ENCODE data around the gene NPTX1. TPM values are rescaled to one million over a fixed set of nuclear protein-coding genes. Genes with fewer than 3 reads are reported as not detected.

Gene NPTX1
- polyA plus RNA-seq (2013, experiment 1 of 2; ENCODE audit: insufficient read length): 0.37 TPM
- polyA plus RNA-seq (2013, experiment 2 of 2; ENCODE audit: insufficient read length): 0.40 TPM

DNA sequence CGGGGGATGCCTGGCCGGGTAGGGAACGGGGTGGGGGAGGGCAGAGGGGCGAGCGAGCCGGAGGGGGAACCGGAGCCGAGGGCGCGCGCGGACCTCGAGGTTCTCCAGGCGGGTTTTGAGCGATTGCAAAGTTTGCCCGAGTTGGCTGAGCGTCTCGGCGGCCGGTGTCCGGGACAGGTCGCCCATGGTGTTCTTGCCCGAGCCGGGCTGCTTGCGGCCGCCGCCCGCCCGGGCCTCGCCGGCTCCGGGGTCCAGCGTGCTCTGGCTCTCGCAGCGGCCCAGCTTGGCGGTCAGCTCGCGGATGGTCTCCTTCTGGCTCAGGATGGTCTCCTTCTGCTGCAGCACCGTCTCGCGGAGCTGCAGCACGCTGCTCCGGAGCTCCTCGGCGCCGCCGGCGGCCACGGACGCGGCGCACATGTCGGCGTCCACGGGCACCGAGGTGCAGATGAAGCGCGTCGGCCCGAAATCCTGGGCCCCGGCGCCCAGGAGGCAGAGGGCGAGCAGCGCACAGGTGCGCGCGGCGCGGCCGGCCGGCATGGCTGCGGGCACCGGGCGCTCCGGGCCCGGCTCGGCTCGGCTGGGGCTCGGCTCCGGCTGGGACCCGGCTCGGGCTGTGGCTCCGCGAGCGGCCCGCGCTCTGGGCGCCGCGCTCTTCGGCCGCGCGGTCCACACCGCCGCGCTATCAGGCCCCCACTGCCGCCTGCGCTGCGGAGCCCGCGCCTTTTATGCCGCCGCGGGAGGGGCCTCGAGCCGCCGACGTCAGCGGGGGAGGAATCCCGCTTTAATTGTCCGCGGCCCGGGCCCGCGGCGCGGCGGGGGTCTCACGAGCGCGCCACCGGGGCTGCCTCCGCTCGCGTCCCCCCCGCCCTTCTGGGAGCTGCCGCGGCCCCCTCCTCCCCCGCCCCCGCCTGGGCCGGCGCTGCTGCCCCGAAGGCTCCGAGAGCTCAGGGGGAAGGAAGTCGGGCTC is at the start of gene NPTX1:
Gene NPTX1, minus strand, starts transcription at position 698 of the 967 bp plus-strand sequence. Its CDS starts 161 bp downstream, at position 537.
- no peak for DNase-seq

DNA sequence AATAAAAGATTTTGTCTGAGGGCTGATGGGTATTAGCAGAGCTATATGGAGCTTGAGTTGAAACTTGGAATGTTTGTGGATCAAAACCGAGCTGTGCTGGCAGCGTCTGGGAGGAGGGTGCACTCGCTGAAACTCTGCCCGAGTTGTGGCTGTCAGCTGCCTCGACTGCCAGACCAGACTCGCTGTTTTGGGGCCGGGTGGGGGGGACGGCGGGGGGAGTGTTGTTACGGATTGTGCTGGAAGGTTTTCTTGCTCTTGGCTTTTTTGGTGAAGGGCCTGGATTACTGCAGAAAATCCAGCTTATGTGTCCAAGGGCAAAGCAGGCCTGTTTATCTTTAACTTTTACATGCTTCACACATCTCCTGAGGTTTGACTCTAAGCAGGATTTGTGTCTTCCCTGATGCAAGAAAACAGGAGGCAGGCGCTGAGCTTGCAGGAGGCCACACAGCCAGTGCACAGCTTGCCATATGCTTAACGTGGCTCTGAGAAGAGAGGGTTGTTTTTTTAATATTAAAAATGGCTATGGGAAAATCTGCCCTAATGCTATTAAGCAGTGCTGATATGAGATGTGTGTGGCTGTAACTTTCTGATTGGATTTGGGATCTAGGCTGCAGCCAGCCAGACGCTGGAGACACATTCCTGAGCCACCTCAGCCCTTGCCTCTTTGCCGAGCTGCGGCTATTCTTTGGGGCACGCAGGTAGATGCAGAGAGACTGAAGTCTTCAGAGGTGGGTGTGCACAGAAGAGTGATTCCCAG is 47.7 kb upstream of the NPTX1 start:
- no peak for DNase-seq

- DNase-seq: no peak
Measured at GRCh38 chr17:80523054-80523744, 46.8 kb upstream of the NPTX1 start.

- DNase-seq: no peak
Measured at GRCh38 chr17:80520810-80521455, 44.5 kb upstream of the NPTX1 start.

DNA sequence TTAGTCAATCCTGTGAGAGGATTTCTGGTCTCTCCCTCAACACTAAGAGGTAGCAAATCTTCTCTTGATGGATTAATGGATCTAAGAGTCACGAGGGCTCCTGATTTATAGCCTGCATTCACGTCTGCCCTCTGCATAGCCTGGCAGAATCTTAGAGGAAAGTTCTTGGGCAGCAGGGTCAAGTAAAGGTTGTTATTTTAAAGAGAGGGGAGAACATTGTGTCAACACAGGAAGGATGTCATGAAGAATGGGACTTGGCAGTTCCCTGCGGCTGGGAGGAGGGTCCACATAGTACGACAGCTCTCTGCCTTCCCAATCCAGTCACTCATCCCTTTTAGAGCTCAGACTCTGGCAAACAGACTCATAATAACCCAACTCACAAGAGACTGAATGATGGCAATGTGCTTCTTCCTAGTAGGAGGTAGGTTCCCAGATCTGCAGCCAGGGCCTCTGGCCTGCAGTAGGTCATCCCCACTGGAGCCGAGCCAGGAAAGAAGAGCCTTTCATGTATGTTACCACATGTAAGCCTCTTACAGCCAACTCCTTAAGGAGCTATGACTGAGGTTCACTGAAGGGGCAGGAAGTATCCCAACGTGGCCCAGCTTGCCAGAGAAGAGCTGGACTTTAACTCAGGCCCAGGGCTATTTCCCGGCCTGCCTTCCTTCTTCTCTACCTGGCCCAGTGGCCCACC is 42.8 kb upstream of the NPTX1 start:
- DNase-seq: no peak

DNA sequence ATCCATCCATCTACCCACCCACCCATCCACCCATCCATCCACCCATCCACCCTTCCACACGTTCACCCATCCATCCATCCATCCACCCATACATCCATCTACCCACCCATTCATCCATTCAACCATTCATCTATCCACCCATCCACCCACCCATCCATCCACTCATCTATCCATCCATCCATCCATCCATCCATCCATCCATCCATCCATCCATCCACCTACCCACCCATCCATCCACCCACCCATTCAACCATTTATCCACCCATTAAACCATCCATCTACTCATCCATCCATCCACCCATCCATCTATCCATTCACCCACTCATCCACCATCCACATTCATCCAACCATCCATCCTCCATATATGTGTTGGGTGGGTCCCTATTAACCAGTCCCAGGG is 42.0 kb upstream of the NPTX1 start:
- no peak for DNase-seq

- no peak for DNase-seq
Measured at GRCh38 chr17:80517641-80518040, 41.2 kb upstream of the NPTX1 start.

- no peak for DNase-seq
Measured at GRCh38 chr17:80516171-80516932, 39.9 kb upstream of the NPTX1 start.

DNA sequence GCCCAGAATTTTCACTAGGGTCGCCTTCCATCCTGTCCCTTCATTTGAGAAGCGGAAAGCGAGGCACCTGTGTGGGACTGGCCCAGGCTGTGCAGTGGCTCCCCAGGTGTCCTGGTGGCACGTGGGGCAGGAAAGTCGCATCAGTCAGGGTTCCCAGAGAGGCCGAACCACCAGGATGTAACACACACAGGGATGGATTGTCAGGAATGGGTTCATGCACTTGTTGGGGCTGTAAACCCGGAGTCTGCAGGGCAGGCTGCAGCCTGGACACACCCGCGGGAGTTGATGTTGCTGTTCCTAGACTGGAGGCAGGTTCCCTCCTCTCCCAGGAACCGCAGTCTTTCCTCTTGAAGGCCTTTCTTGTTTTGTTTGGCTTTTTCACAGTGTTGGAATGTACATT is 37.5 kb upstream of the NPTX1 start:
- peak; percentile 96 for DNase-seq

DNA sequence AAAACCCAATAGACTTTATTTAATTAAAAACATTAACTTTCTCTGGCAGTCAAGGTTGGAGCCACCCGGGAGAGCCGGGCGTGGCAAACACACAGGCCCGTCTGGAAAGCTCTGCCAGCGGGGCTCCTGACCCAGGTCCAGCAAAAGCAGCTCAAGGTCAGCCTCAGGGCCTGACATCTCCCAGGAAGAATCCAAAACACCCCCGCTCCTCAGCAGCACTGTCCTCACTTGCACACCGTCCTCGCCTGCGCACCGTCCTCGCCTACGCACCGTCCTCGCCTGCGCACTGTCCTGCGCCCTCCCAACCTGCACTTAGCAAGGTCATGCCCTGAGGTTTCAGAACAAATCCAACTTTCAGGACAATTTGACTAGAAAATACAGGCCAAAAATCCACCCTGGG is 36.8 kb upstream of the NPTX1 start:
- no peak for DNase-seq

DNA sequence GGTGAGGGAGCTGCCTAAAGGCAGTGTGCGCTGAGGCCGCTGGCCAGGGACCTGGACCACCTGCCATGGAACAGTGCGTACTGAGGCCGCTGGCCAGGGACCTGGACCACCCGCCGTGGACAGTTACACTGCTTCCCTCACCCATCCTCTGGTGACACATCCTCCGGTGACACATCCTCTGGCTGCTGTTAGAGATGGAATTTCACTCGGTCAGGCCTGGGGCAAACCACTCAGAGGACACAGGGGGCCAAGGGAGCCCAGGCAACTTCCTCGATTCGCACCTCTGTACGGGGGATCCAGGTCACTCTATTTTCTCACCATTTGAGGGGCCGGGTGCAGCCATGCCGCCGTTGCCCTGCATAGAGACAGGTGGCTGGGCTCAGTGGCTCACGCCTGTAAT is 35.8 kb upstream of the NPTX1 start:
- peak; percentile 91 for DNase-seq

DNA sequence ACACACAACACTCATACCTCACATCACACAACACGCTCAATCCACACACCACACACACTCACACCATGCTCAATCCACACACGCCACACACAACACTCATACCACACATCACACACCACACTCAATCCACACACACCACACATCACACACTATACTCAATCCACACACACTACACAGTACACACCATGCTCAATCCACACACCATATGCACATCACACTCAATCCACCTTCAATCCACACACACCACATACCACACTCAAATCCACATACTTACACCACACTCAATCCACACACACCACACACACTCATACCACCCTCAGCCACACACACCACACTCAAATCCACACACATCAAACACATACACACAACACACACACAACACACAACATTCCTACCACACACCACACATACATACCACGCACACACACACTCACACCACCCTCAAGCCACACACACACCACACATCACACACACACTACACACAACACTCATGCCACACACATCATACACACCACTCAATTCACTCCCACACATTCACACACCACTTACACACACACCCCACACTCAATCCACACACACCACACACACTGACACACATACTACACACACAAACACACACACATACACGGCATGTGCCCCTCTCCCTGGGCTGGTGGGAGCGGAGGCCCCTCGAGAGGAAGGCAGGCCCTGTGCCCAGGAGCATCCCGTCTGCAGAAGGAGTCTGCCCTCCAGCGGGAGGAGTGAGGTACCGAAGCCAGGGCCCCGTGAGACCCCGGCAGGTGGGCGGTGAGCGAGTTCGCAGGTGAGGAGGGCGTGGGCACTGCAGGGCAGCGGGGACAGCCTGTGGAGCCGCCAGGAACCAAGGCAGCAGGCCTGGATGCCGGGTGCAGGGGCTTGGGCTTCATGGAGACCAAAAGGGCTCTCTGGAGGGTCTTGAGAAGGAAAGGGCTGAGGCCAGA is 35.1 kb upstream of the NPTX1 start:
- no peak for DNase-seq

- no peak for DNase-seq
Measured at GRCh38 chr17:80510772-80511171, 34.4 kb upstream of the NPTX1 start.

- no peak for DNase-seq
Measured at GRCh38 chr17:80510132-80510531, 33.7 kb upstream of the NPTX1 start.

DNA sequence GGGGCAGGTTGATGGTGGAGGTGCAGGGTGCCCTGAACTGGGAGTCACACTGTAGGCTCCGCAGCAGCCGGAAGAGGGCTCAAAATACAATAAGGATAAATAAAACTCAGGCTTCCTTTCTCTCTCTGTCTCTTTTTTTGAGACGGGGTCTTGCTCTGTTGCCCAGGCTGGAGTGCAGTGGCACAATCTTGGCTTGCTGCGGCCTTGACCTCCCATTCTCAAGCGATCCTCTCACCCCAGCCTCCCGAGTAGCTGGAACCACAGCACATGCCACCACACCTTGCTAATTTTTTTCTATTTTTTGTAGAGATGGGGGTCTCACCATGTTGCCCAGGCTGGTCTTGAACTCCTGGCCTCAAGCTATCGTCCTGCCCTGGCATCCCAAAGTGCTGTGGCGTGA is 32.9 kb upstream of the NPTX1 start:
- no peak for DNase-seq

GRCh38 chr17:80507965-80508364 is 31.6 kb upstream of the NPTX1 start:
- no peak for DNase-seq

DNA sequence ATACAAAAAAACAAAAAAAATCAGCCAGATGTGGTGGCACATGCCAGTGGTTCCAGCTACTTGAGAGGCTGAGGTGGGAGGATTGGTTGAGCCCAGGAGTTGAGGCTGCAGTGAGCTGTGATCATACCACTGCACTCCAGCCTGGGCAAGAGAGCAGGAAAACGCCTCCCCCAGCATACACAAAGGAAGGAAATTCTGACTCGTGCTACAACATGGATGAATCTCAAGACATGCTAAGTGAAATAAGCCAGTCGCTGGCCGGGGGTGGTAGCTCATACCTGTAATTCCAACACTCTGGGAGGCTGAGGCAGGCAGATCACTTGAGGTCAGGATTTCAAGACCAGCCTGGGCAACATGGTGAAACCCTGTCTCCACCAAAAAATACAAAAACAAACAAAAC is 30.8 kb upstream of the NPTX1 start:
- DNase-seq: peak; percentile 53

DNA sequence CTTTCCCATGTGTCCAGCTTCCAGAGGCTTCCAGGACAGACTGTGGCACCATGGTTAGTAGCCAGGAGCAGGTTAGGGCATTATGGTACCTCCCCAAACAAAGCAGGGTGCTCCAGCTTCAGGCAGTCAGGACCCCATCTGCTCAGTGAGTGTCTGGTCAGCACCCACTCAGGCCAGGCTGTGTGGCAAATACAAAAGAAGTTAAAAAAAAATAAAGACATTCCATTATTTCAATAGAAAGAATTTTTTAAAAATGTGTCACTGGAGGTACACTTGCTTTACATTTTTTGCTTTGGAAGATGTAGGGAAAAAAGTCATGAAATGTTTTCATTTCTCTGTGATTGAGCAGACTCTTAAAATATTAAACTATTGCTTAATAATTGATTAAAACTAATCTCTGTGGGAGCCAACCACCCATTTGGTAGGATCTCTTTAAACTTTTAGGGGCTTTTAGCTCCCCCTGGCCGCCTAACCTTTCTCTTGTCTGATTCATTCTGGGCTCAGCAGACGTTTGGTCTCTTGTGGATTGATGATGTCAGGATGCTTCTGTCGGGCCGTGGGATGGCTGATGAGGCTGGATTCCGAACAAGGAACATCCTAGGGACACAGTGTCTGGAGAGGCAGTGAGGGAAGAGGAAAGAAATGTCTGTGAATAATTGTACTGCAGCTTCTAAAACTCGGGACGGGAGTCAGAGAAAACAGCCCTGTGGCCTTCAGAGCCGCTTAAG is 28.4 kb upstream of the NPTX1 start:
- peak; percentile 95 for DNase-seq

- DNase-seq: no peak
Measured at GRCh38 chr17:80503921-80504320, 27.5 kb upstream of the NPTX1 start.

Data from fibroblast of skin of back (primary cell).